Epithelial cell of umbilical artery (primary cell): ENCODE results near the gene NDUFV1. TPM values are rescaled to one million over a fixed set of nuclear protein-coding genes. Genes with fewer than 3 reads are reported as not detected.

Experiments
- total RNA-seq: library from RNA; depleted of rRNA; stranded (reverse); fragments of >200 nt; gene quantifications from 2 replicates; pipeline ENCODE4 v1.2.3, GENCODE V29; 2014

Gene NDUFV1
- total RNA-seq: 235 and 247 TPM in 2 replicates

DNA sequence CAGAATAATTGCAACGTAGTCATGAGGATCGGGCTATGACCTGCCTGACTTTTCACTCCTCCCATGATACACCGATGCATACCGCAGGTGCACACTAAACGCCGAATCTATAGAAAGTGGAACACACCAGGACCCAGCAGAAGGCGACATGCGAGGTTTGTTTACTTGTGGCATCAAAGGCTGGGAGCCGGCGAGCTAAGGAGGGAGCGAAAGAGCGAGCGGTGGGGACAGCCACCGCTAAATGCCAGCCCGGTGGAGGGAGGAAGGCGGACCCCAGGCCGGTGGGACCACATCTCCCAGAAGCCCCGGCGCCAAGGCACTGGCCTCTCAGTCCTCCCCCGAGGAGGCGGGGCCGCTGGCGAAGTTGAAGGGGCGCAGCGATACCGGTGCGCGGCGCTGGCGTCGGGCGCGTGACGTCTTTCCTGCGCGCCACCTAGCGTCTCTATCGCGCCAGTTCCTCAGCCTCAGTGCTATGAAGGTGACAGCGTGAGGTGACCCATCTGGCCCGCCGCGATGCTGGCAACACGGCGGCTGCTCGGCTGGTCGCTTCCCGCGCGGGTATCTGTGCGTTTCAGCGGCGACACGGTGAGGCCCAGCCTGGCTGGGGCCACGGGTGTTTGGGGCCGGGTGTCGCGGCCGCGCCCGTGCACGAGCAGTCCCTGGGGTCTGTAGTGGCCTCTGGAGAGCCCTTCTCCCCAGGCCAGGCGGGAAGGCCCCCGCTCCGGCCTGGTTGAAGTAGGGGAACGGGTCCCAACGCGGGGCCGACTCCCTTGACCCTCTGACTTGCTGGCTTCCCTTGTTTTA is at the start of gene NDUFV1:
Gene NDUFV1 (plus strand): TSS at position 445 of the 804 bp plus-strand sequence. CDS start 69 bp downstream, at position 514.

DNA sequence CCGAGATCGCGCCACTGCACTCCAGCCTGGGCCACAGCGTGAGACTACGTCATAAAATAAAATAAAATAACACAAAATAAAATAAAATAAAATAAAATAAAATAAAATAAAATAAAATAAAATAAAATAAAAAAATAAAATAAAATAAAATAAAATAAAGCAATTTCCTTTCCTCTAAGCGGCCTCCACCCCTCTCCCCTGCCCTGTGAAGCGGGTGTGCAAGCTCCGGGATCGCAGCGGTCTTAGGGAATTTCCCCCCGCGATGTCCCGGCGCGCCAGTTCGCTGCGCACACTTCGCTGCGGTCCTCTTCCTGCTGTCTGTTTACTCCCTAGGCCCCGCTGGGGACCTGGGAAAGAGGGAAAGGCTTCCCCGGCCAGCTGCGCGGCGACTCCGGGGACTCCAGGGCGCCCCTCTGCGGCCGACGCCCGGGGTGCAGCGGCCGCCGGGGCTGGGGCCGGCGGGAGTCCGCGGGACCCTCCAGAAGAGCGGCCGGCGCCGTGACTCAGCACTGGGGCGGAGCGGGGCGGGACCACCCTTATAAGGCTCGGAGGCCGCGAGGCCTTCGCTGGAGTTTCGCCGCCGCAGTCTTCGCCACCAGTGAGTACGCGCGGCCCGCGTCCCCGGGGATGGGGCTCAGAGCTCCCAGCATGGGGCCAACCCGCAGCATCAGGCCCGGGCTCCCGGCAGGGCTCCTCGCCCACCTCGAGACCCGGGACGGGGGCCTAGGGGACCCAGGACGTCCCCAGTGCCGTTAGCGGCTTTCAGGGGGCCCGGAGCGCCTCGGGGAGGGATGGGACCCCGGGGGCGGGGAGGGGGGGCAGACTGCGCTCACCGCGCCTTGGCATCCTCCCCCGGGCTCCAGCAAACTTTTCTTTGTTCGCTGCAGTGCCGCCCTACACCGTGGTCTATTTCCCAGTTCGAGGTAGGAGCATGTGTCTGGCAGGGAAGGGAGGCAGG is 23.2 kb upstream of the NDUFV1 start, which contains the start of gene GSTP1:
Gene GSTP1 (plus strand): TSS at position 566 of the 958 bp plus-strand sequence. CDS start 32 bp downstream, at position 598.

DNA sequence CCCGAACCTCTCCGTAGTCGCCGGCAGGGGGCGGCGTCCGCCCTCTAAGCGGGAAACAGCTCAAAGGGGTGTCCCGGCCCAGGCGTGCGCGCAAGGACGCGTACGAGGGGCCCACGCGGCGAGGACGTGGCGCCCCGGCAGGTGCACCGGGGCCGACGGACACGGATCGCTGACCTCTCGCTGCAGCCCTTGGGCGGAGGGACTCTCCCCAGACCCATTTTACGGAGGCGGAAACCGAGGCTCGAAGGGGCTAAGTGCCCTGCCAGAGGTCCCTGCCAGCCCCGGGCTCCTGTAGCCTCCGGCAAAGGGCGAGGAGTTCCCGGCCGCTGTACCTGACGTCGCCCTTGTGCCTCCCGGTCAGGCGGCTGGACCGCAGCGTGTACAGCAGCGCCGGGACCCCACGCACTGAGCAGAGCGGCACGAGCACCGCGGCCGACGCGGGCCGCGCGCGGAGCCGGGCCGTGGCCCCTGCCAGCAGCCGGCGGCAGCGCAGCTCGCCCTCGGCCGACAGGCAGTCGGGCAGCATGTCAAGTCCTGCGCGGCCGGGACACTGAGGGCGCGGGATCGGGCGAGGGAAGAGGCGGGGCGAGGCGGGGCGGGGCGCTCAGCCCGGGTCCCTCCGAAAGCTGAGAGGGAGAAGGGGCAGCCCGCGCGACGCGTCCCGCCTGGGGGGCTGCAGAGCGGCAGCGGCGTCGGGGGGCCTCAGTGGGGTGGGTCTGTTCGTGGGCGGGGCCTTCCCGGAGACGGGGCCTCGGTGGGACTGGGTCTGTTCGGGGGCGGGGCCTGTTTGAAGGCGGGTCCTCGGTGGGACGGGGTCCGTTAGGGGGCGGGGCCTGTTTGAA is 22.9 kb downstream of the NDUFV1 start, which contains the start of gene NUDT8:
Gene NUDT8 (minus strand): TSS at position 552 of the 842 bp plus-strand sequence. CDS start 26 bp downstream, at position 526.

DNA sequence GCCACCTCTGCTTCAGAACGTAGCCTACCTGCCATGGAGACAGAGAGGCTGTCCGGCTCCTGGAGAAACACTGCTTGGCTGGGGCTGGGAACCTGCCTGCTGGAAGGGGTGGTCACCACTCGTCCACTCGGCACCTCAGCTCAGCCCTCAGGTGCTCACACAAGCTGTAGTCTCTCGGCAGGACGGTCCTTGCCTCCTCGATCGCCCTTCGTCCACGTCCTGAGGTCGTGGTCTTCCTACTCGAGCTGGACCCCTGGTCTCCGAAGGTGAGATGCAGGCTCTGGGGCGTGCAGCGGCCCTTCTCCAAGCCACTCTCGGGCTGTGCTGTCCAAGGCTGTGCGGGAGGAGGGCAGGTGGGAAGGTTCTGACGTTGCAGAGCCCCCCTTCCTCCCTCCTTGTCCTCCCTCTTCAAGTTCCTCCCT is 32.7 kb downstream of the NDUFV1 start, which contains the start of gene TBX10:
Gene TBX10 (minus strand): TSS at position 326 of the 422 bp plus-strand sequence. CDS start 291 bp downstream, at position 35.

Other genes starting within 250 kb of the NDUFV1 start
- 0.61 and 1.3 TPM in 2 replicates for gene CLCF1, start 233.3 kb upstream of the NDUFV1 start, total RNA-seq
- 5.2 TPM in 2 replicates for gene RAD9A, start 214.9 kb upstream of the NDUFV1 start, total RNA-seq
- 250 and 273 TPM in 2 replicates for gene PPP1CA, start 205.1 kb upstream of the NDUFV1 start, total RNA-seq
- gene TBC1D10C, start 202.9 kb upstream of the NDUFV1 start, total RNA-seq: not detected in 2 replicates
- 0.15 and 0.32 TPM in 2 replicates for gene CARNS1, start 191.3 kb upstream of the NDUFV1 start, total RNA-seq
- 43.2 and 52.9 TPM in 2 replicates for gene RPS6KB2, start 178.4 kb upstream of the NDUFV1 start, total RNA-seq
- 0.30 and 0.97 TPM in 2 replicates for gene PTPRCAP, start 169.3 kb upstream of the NDUFV1 start, total RNA-seq
- 132 and 167 TPM in 2 replicates for gene CORO1B, start 163.5 kb upstream of the NDUFV1 start, total RNA-seq
- gene GPR152, start 154.2 kb upstream of the NDUFV1 start, total RNA-seq: not detected in 2 replicates
- gene CABP4, start 151.6 kb upstream of the NDUFV1 start, total RNA-seq: 0.65 and 1.4 TPM in 2 replicates
- 22.4 and 33.3 TPM in 2 replicates for gene TMEM134, start 137.7 kb upstream of the NDUFV1 start, total RNA-seq
- 80.1 and 97.4 TPM in 2 replicates for gene AIP, start 123.9 kb upstream of the NDUFV1 start, total RNA-seq
- 14.3 and 16.9 TPM in 2 replicates for gene PITPNM1, start 101.6 kb upstream of the NDUFV1 start, total RNA-seq
- 12.8 and 23.1 TPM in 2 replicates for gene CDK2AP2, start 98.8 kb upstream of the NDUFV1 start, total RNA-seq
- not detected in 2 replicates for gene CABP2, start 83.5 kb upstream of the NDUFV1 start, total RNA-seq
- 647 and 1,635 TPM in 2 replicates for gene GSTP1, start 23.1 kb upstream of the NDUFV1 start, total RNA-seq
- 12.8 and 19.5 TPM in 2 replicates for gene NUDT8, start 23.0 kb downstream of the NDUFV1 start, total RNA-seq
- not detected in 2 replicates for gene TBX10, start 32.8 kb downstream of the NDUFV1 start, total RNA-seq
- not detected in 2 replicates for gene ACY3, start 43.8 kb downstream of the NDUFV1 start, total RNA-seq
- not detected in 2 replicates for gene ALDH3B2, start 67.7 kb downstream of the NDUFV1 start, total RNA-seq